22Rv1 (cell line): ENCODE results near the gene COG3.

Source experiments
- ZFX ChIP-seq: fragments of 450-650 bp; IDR thresholded peaks from 2 replicates; pipeline ENCODE4 v1.6.1; 2017; ENCODE audit warnings: antibody characterized with exemption, borderline replicate concordance
- TF ChIP-seq, protein P1 (sequence below): fragments of 450-650 bp; IDR thresholded peaks from 2 replicates; pipeline ENCODE4 v1.5.1; 2017; ENCODE audit warnings: mild to moderate bottlenecking

DNA sequence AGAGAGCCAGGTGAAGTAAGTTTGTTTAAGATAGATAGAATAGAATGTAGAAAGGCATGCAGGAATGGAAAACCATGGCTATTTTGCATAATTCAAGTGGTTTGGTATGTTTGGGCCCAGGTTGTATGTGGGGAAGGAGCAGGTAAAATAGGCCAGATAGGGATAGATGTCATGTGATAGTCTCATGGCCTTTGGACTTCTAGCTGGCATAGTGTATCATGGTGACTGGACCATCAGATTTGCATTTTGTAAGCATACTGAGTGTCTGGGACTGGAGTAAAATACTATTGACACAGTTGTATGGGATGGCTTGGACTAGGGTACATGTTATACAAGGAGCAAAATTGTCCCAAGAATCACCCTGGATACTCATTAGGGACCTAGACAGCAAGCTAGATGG, 38.9 kb downstream of the COG3 start:
- TF ChIP-seq, protein P1, sequence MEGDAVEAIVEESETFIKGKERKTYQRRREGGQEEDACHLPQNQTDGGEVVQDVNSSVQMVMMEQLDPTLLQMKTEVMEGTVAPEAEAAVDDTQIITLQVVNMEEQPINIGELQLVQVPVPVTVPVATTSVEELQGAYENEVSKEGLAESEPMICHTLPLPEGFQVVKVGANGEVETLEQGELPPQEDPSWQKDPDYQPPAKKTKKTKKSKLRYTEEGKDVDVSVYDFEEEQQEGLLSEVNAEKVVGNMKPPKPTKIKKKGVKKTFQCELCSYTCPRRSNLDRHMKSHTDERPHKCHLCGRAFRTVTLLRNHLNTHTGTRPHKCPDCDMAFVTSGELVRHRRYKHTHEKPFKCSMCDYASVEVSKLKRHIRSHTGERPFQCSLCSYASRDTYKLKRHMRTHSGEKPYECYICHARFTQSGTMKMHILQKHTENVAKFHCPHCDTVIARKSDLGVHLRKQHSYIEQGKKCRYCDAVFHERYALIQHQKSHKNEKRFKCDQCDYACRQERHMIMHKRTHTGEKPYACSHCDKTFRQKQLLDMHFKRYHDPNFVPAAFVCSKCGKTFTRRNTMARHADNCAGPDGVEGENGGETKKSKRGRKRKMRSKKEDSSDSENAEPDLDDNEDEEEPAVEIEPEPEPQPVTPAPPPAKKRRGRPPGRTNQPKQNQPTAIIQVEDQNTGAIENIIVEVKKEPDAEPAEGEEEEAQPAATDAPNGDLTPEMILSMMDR = no peak
- TF ChIP-seq ZFX = no peak
